PC-3 (cell line): ENCODE data around the gene MYO7A. TPM values are rescaled to one million over a fixed set of nuclear protein-coding genes. Genes with fewer than 3 reads are reported as not detected.

ENCODE experiments used
- ATAC-seq: fragments of 200-7000 bp; cut with Tn5 transposase; 2 replicates; pipeline ENCODE4 v1.9.1; 2020; ENCODE audit warnings: mild to moderate bottlenecking, moderate library complexity
- BruUV-seq: library from RNA; stranded (reverse); fragments of 400-500 nt; replicated peaks from 2 replicates; lab custom pipeline; 2021; lab: Mats Ljungman, UMichigan
- CTCF ChIA-PET: fragments of 300-600 bp; sonication (Branson Sonifier 250); formaldehyde crosslinking; loops from one replicate; lab custom pipeline; 2022; ENCODE audit warnings: antibody characterized with exemption; lab: Charles Lee
- POLR2A ChIA-PET: fragments of 300-600 bp; sonication (Branson Sonifier 250); formaldehyde crosslinking; loops from one replicate; lab custom pipeline; 2022; ENCODE audit warnings: antibody characterized with exemption; ENCODE audit not compliant: unreplicated experiment; lab: Charles Lee
- DNase-seq: peaks from one replicate; pipeline ENCODE4 v3.0.0-alpha.2; 2015
- H2AFZ ChIP-seq: fragments of 300-600 bp; sonication (generic); 2 replicates; pipeline ENCODE4 v1.6.0; 2016; ENCODE audit warnings: antibody characterized with exemption, low read length
- H3F3A ChIP-seq: fragments of 300-600 bp; sonication (generic); one replicate; pipeline ENCODE4 v1.6.0; 2017; ENCODE audit warnings: antibody characterized with exemption, low read length, control low read depth, mild to moderate bottlenecking; ENCODE audit not compliant: unreplicated experiment
- H3K27ac ChIP-seq: fragments of 300-600 bp; sonication (generic); 2 replicates; pipeline ENCODE4 v1.5.1; 2016; ENCODE audit warnings: mild to moderate bottlenecking, low read length
- H3K27me3 ChIP-seq: fragments of 300-600 bp; sonication (generic); 2 replicates; pipeline ENCODE4 v1.6.1; 2016; ENCODE audit warnings: low read length, mixed read lengths
- H3K36me3 ChIP-seq: fragments of 300-600 bp; sonication (generic); 2 replicates; pipeline ENCODE4 v1.6.1; 2016; ENCODE audit warnings: low read depth, mixed run types, low read length, mixed read lengths
- H3K4me1 ChIP-seq: fragments of 300-600 bp; sonication (generic); 2 replicates; pipeline ENCODE4 v1.5.1; 2016; ENCODE audit warnings: low read length; ENCODE audit not compliant: insufficient read depth
- H3K4me2 ChIP-seq: fragments of 300-600 bp; sonication (generic); 2 replicates; pipeline ENCODE4 v1.6.0; 2016; ENCODE audit warnings: low read length
- H3K4me3 ChIP-seq: fragments of 300-600 bp; sonication (generic); 2 replicates; pipeline ENCODE4 v1.5.1; 2016; ENCODE audit warnings: mild to moderate bottlenecking, low read length, mixed read lengths
- H3K79me2 ChIP-seq: fragments of 300-600 bp; sonication (generic); 2 replicates; pipeline ENCODE4 v1.6.1; 2017; ENCODE audit warnings: low read length, mixed read lengths
- H3K9ac ChIP-seq: fragments of 300-600 bp; sonication (generic); 2 replicates; pipeline ENCODE4 v1.6.0; 2016; ENCODE audit warnings: mild to moderate bottlenecking, low read length
- H3K9me2 ChIP-seq: fragments of 300-600 bp; sonication (generic); replicated peaks from 2 replicates; pipeline ENCODE4 v1.6.1; 2016; ENCODE audit warnings: mixed run types, low read length, mixed read lengths
- H3K9me3 ChIP-seq: fragments of 300-600 bp; sonication (generic); 2 replicates; pipeline ENCODE4 v1.6.1; 2016; ENCODE audit warnings: low read length, mixed read lengths
- H4K20me1 ChIP-seq: fragments of 300-600 bp; sonication (generic); 2 replicates; pipeline ENCODE4 v1.6.1; 2016; ENCODE audit warnings: low read length, mixed read lengths
- EZH2 ChIP-seq: fragments of 300-600 bp; sonication (generic); IDR thresholded peaks from one replicate; pipeline ENCODE4 v1.6.1; 2017; ENCODE audit warnings: antibody characterized with exemption, mild to moderate bottlenecking, low read length; ENCODE audit not compliant: unreplicated experiment
- EZH2phosphoT487 ChIP-seq: fragments of 300-600 bp; sonication (generic); IDR thresholded peaks from 2 replicates; pipeline ENCODE4 v1.6.1; 2018; ENCODE audit warnings: mild to moderate bottlenecking, antibody characterized with exemption, low read length, borderline replicate concordance
- intact Hi-C: fragments of 100-400 bp; cut with micrococcal nuclease; formaldehyde crosslinking; loops from 2 replicates; pipeline ENCODE4 v1.9.0; 2023
- total RNA-seq: library from RNA; depleted of rRNA; stranded (reverse); fragments of >200 nt; gene quantifications from 2 replicates; pipeline ENCODE4 v1.2.3, GENCODE V29; 2014
- TF ChIP-seq, protein P1 (sequence below): fragments of 300-600 bp; sonication (generic); conservative IDR thresholded peaks from 2 replicates; pipeline ENCODE4 v1.5.1; 2017; ENCODE audit warnings: antibody characterized with exemption, low read depth, mild to moderate bottlenecking, low read length

MYO7A gene
- total RNA-seq, 1 experiment from 2014 or later = 0.66 TPM

DNA sequence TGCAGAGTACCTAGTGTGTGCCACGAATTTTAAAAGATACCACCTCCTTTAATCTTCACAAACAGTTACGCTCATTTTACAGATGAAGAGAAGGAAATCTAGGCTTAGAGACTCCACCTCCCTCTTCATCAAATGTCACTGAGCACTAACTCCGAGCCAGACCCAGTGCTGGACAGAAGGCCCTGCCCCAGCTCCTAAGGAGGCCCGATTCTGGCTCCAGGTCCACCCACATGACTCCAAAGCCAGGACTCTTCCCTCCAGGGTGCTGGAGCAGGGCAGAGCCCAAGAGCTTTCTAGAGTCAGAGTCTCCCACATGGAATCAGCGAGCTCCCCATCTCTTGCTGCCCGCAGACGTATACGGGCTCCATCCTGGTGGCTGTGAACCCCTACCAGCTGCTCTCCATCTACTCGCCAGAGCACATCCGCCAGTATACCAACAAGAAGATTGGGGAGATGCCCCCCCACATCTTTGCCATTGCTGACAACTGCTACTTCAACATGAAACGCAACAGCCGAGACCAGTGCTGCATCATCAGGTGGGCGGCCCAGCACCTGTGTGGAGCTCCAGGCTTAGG lies 27.6 kb downstream of the MYO7A start:
- no peaks in the 10 kb centered on the region for H3K4me1 ChIP-seq
- H3F3A ChIP-seq = no peaks in the 10 kb centered on the region
- H3K9ac ChIP-seq = no peak overlapping the region
- DNase-seq = no peak
- H3K36me3 ChIP-seq = no peaks in the 10 kb centered on the region
- no TSS peak for BruUV-seq
- no peaks in the 10 kb centered on the region for H4K20me1 ChIP-seq
- TF ChIP-seq EZH2 (no peak), EZH2phosphoT487 (no peak)
- TF ChIP-seq, protein P1, sequence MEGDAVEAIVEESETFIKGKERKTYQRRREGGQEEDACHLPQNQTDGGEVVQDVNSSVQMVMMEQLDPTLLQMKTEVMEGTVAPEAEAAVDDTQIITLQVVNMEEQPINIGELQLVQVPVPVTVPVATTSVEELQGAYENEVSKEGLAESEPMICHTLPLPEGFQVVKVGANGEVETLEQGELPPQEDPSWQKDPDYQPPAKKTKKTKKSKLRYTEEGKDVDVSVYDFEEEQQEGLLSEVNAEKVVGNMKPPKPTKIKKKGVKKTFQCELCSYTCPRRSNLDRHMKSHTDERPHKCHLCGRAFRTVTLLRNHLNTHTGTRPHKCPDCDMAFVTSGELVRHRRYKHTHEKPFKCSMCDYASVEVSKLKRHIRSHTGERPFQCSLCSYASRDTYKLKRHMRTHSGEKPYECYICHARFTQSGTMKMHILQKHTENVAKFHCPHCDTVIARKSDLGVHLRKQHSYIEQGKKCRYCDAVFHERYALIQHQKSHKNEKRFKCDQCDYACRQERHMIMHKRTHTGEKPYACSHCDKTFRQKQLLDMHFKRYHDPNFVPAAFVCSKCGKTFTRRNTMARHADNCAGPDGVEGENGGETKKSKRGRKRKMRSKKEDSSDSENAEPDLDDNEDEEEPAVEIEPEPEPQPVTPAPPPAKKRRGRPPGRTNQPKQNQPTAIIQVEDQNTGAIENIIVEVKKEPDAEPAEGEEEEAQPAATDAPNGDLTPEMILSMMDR = no peak
- intact Hi-C loops = no loop called here
- no peak overlapping the region for H3K27ac ChIP-seq
- H3K4me3 ChIP-seq = no peak overlapping the region
- H3K9me2 ChIP-seq = no peaks in the 10 kb centered on the region
- no peak for ATAC-seq
- no peak overlapping the region for H2AFZ ChIP-seq
- no peak overlapping the region for H3K4me2 ChIP-seq
- CTCF ChIA-PET = no interaction called here
- H3K79me2 ChIP-seq = no peaks in the 10 kb centered on the region
- POLR2A ChIA-PET = no interaction called here
- H3K9me3 ChIP-seq = no peaks in the 10 kb centered on the region
- H3K27me3 ChIP-seq = peaks cover 3% of the 10 kb centered on the region; the same call in 1 of the 2 replicates

DNA sequence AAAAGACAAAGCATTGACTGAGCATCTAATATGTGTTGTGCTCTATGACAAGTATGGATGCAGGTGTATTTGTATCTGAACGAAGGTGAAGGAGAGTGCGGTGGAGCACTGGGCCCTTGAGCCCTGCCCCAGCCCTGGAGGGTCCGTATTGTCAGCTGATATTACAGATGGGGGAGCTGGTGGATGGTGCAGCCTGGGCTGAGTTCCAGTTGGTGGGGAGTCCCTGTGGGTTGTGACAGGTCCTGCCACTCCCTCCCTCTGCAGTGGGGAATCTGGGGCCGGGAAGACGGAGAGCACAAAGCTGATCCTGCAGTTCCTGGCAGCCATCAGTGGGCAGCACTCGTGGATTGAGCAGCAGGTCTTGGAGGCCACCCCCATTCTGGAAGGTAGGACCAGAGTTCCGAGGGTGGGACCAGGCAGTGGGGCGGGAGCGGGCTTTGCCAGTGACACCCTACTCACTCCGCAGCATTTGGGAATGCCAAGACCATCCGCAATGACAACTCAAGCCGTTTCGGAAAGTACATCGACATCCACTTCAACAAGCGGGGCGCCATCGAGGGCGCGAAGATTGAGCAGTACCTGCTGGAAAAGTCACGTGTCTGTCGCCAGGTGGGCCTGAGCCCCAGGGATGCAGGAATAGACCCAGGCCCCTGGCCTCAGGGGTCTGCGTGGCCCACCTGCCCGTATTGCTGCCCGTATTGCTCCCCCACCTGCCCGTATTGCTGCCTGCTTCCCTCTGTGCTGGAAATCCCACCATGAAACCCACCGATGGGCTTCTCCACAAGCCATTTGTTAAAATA lies 28.6 kb downstream of the MYO7A start:
- no peak overlapping the region for H3K4me2 ChIP-seq
- no peaks in the 10 kb centered on the region for H3F3A ChIP-seq
- no peaks in the 10 kb centered on the region for H3K9me3 ChIP-seq
- no peak for ATAC-seq
- intact Hi-C loops = no loop called here
- ChIA-PET CTCF (interaction anchor here (0.5 kb wide), 1 partner anchor 109 kb away, joined by 5 read pairs; no protein-coding TSS in a partner anchor), POLR2A (no interaction called here)
- H3K9ac ChIP-seq = no peak overlapping the region
- H4K20me1 ChIP-seq = no peaks in the 10 kb centered on the region
- H3K36me3 ChIP-seq = no peaks in the 10 kb centered on the region
- H2AFZ ChIP-seq = no peak overlapping the region
- BruUV-seq = no TSS peak
- H3K4me1 ChIP-seq = no peaks in the 10 kb centered on the region
- no peaks in the 10 kb centered on the region for H3K79me2 ChIP-seq
- TF ChIP-seq EZH2 (no peak), EZH2phosphoT487 (no peak)
- TF ChIP-seq, protein P1 = no peak
- peaks cover 4% of the 10 kb centered on the region; the same call in 1 of the 2 replicates for H3K27me3 ChIP-seq
- no peak overlapping the region for H3K4me3 ChIP-seq
- H3K27ac ChIP-seq = no peak overlapping the region
- DNase-seq = no peak
- H3K9me2 ChIP-seq = no peaks in the 10 kb centered on the region
